GM18873 (cell line): ENCODE data around the gene PYGL.
"Not testable (repeated sequence)": the region's sequence is repeated elsewhere in the genome, so short reads cannot be mapped to it uniquely, and the experiment has no call there.

ENCODE experiments used
- ATAC-seq: cut with Tn5 transposase; IDR thresholded peaks from one replicate; pipeline ENCODE4 v1.9.1; 2021; ENCODE audit warnings: mild to moderate bottlenecking, moderate library complexity, moderate number of reproducible peaks; ENCODE audit not compliant: unreplicated experiment, low FRiP score

PYGL gene

GRCh38 chr14:50929506-50929905 is 14.8 kb downstream of the PYGL start:
- no peak for ATAC-seq

GRCh38 chr14:50928002-50928635 is 16.2 kb downstream of the PYGL start:
- ATAC-seq, result no peak

GRCh38 chr14:50926851-50927386 is 17.4 kb downstream of the PYGL start:
- ATAC-seq, result no peak

- no peak for ATAC-seq
These were observed 19.4 kb downstream of the PYGL start for GRCh38 chr14:50924843-50925242.

GRCh38 chr14:50924236-50924635 is 20.0 kb downstream of the PYGL start:
- no peak for ATAC-seq

GRCh38 chr14:50922803-50923202 is 21.5 kb downstream of the PYGL start:
- ATAC-seq, result no peak

- ATAC-seq, result no peak
These were observed 23.6 kb downstream of the PYGL start for GRCh38 chr14:50920482-50921230.

- not testable (repeated sequence) for ATAC-seq
These were observed 24.8 kb downstream of the PYGL start for GRCh38 chr14:50919524-50919923.

GRCh38 chr14:50917449-50917848 is 26.8 kb downstream of the PYGL start:
- no peak for ATAC-seq

- no peak for ATAC-seq
These were observed 33.5 kb downstream of the PYGL start for GRCh38 chr14:50910495-50911420.

- ATAC-seq, result no peak
These were observed 37.8 kb downstream of the PYGL start for GRCh38 chr14:50906326-50907065.

GRCh38 chr14:50904719-50905118 is 39.6 kb downstream of the PYGL start:
- no peak for ATAC-seq

GRCh38 chr14:50901361-50901760 is 42.9 kb downstream of the PYGL start:
- ATAC-seq, result no peak

GRCh38 chr14:50897658-50898175 is 46.6 kb downstream of the PYGL start:
- ATAC-seq, result no peak

- ATAC-seq, result not testable (repeated sequence)
These were observed 47.3 kb downstream of the PYGL start for GRCh38 chr14:50897005-50897404.

GRCh38 chr14:50896421-50896820 is 47.9 kb downstream of the PYGL start:
- not testable (repeated sequence) for ATAC-seq

- ATAC-seq, result no peak
These were observed 52.0 kb downstream of the PYGL start for GRCh38 chr14:50892255-50892654.

GRCh38 chr14:50887476-50887875 is 56.8 kb downstream of the PYGL start:
- ATAC-seq, result no peak

- ATAC-seq, result no peak
These were observed 60.5 kb downstream of the PYGL start for GRCh38 chr14:50883827-50884197.
